ENCODE measurements around the gene MRPL18. TPM values are rescaled to one million over a fixed set of nuclear protein-coding genes. Genes with fewer than 3 reads are reported as not detected.

Gene MRPL18
- total and polyA plus RNA-seq, 2 of the 8 experiments (the other 6 are each of a cell fraction or from before 2014, with no cell fraction given): 58.7 to 79.8 TPM

DNA sequence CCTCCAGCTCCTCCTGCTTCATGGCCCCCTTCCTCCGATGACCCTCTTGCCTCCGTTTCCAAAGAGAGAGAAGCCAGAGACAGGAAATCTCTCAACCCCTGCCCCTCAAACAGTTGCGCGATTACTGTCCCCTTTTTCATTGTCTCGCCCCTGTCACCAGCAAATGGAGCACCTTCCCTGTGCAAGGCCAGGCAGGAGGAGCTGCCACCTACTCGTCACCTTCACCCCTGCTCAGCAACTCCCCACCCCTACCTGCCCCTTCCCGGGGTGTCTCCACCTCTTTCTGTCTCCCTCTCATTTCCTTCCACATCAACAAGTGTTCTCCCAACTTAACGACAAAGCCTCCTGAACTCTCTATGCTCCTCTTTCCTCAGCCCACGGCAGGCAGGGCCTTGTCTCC lies 23.5 kb downstream of the MRPL18 start:
- no peak overlapping the region for H4K5ac ChIP-seq (ENCODE audit: insufficient read length, low read depth, low read length)
- no peak overlapping the region for H2BK15ac ChIP-seq (ENCODE audit: low read length)
- H3K23me2 ChIP-seq (ENCODE audit: low read depth, low read length): no peaks in the 10 kb centered on the region
- H3K14ac ChIP-seq (ENCODE audit: insufficient read length): no peak overlapping the region
- H3K18ac ChIP-seq (ENCODE audit: extremely low read depth, low read length): no peak overlapping the region
- no peak overlapping the region for H2AK5ac ChIP-seq (ENCODE audit: low read depth, low read length)
- H4K20me1 ChIP-seq (replicated peaks in 1 of 2; ENCODE audit: control insufficient read depth in 1 of 2, insufficient read depth in 2 of 2, low read length in 2 of 2): no peaks in the 10 kb centered on the region
- WGBS, 2 experiments (ENCODE audit: extremely low coverage in 1 of 2, insufficient coverage in 1 of 2, insufficient read length in 1 of 2, insufficient replicate concordance in 2 of 2, low coverage in 1 of 2, low lambda C conversion rate in 2 of 2, missing lambda C conversion rate in 1 of 2): 90% methylated on average over 5 of the region's 9 CpGs; no CpG with 5 or more reads in 1 of the 2 experiments
- H2AFZ ChIP-seq (ENCODE audit: low read length): no peak overlapping the region; the same call in 1 of the 2 replicates
- H2BK20ac ChIP-seq (ENCODE audit: low read length): no peak overlapping the region
- H3K9me3 ChIP-seq (ENCODE audit: insufficient read depth in 2 of 2, low read depth in 1 of 2, low read length in 1 of 2): no peaks in the 10 kb centered on the region
- no peak overlapping the region for H3K4ac ChIP-seq (replicated peaks; ENCODE audit: insufficient read length, low read depth, low read length)
- H3K23ac ChIP-seq (ENCODE audit: insufficient read length): no peak overlapping the region
- no peaks in the 10 kb centered on the region for H3K79me1 ChIP-seq (ENCODE audit: low read depth, low read length)
- no peak overlapping the region for H3K4me3 ChIP-seq (ENCODE audit: extremely low read depth in 1 of 4, insufficient read depth in 2 of 4, low read depth in 3 of 4, low read length in 4 of 4)
- H3K56ac ChIP-seq (replicated peaks; ENCODE audit: insufficient read length, low read depth, low read length): no peak overlapping the region
- H3K27ac ChIP-seq (ENCODE audit: low read depth, low read length): no peak overlapping the region
- no peak overlapping the region for H4K8ac ChIP-seq (ENCODE audit: extremely low read depth, insufficient read depth, low read length)
- H3K27me3 ChIP-seq (replicated peaks in 1 of 4; ENCODE audit: control insufficient read depth in 3 of 4, extremely low read depth in 1 of 4, insufficient read depth in 3 of 4, low read length in 3 of 4): no peaks in the 10 kb centered on the region
- H2BK120ac ChIP-seq (replicated peaks; ENCODE audit: low read depth, low read length): no peak overlapping the region
- FAIRE-seq: no peak
- H3K4me1 ChIP-seq (replicated peaks in 1 of 4; ENCODE audit: control insufficient read depth in 3 of 4, insufficient read depth in 4 of 4, low read length in 3 of 4): peaks cover 0 to 4% (median 0%) of the 10 kb centered on the region in 4 experiments; a peak in 1 of 7 replicates
- CTCF ChIA-PET (ENCODE audit: partially characterized antibody): interaction anchor here (0.7 to 1.4 kb wide), 3 partner anchors 9 to 684 kb away, joined by 3 read pairs; no protein-coding TSS in a partner anchor
- H3K79me2 ChIP-seq (ENCODE audit: control insufficient read depth in 1 of 2, insufficient read depth in 2 of 2, low read length in 2 of 2): no peaks in the 10 kb centered on the region; a peak in 1 of 4 replicates
- H3K36me3 ChIP-seq (ENCODE audit: control insufficient read depth in 2 of 4, insufficient read depth in 4 of 4, low read length in 3 of 4): no peaks in the 10 kb centered on the region
- DNase-seq (ENCODE audit: low read depth in 1 of 2, low spot score in 2 of 2): no peak
- POLR2A ChIA-PET (ENCODE audit: partially characterized antibody): interaction anchor here (1.2 to 3.8 kb wide), 2 partner anchors 23 to 31 kb away, joined by 3 to 16 read pairs; partner anchors contain the start of genes MRPL18 and TCP1
- H3K4me2 ChIP-seq (ENCODE audit: insufficient read depth in 1 of 2, low read depth in 2 of 2, low read length in 2 of 2): no peak overlapping the region
- H4K91ac ChIP-seq (replicated peaks; ENCODE audit: insufficient read length, low read length): no peak overlapping the region
- no peak overlapping the region for H2BK12ac ChIP-seq (ENCODE audit: low read depth, low read length)
- H3K9ac ChIP-seq (replicated peaks in 1 of 4; ENCODE audit: extremely low read depth in 1 of 4, low read depth in 3 of 4, low read length in 3 of 4): no peak overlapping the region
- no peak overlapping the region for H2BK5ac ChIP-seq (ENCODE audit: low read depth, low read length)
- TF ChIP-seq, protein P1, sequence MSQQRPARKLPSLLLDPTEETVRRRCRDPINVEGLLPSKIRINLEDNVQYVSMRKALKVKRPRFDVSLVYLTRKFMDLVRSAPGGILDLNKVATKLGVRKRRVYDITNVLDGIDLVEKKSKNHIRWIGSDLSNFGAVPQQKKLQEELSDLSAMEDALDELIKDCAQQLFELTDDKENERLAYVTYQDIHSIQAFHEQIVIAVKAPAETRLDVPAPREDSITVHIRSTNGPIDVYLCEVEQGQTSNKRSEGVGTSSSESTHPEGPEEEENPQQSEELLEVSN (IDR thresholded peaks at IDR 0.05): no peak
- no peak for TF ChIP-seq CHD1 (IDR thresholded peaks at IDR 0.05; ENCODE audit: low read depth, low read length)
- TF ChIP-seq JUN (IDR thresholded peaks at IDR 0.05; ENCODE audit: low read depth, low read length): no peak
- TF ChIP-seq TAF7 (optimal IDR thresholded peaks at IDR 0.05; ENCODE audit: borderline replicate concordance, low read depth, low read length): no peak
- TF ChIP-seq EP300 (IDR thresholded peaks at IDR 0.05; ENCODE audit: borderline replicate concordance in 1 of 2, low read depth in 2 of 2, low read length in 2 of 2): no peak
- no peak for TF ChIP-seq SP1 (IDR thresholded peaks at IDR 0.05; ENCODE audit: low read depth, low read length)
- TF ChIP-seq SAP30 (IDR thresholded peaks at IDR 0.05; ENCODE audit: insufficient read depth, insufficient replicate concordance, low read length): no peak
- TF ChIP-seq YY1 (IDR thresholded peaks at IDR 0.05; ENCODE audit: low read depth, low read length): no peak
- TF ChIP-seq SIRT6 (IDR thresholded peaks at IDR 0.05; ENCODE audit: low read length): no peak
- TF ChIP-seq SP2 (IDR thresholded peaks at IDR 0.05; ENCODE audit: low read length): no peak
- no peak for TF ChIP-seq CTBP2 (IDR thresholded peaks at IDR 0.05; ENCODE audit: borderline replicate concordance, insufficient read depth, insufficient read length, low read length)
- no peak for TF ChIP-seq RAD21 (IDR thresholded peaks at IDR 0.05 in 1 of 2, conservative IDR thresholded peaks at IDR 0.05 in 1 of 2; ENCODE audit: low read depth in 2 of 2, low read length in 2 of 2)
- TF ChIP-seq EZH2 (IDR thresholded peaks at IDR 0.05; ENCODE audit: low read depth, low read length, severe bottlenecking): no peak

All from H1 (cell line).